Activated gamma-delta T cell treated with anti-CD3 and anti-CD28 coated beads, Interleukin-2, amount 50 U/mL, for 16 hours (primary cell): Measurements from ENCODE around the gene STAC3.
A peak's percentile ranks its signal among the peaks of the same experiment; 100 is the strongest.
"Not testable (repeated sequence)": the region's sequence is repeated elsewhere in the genome, so short reads cannot be mapped to it uniquely, and the experiment has no call there.

Source experiments
- DNase-seq: peaks from one replicate; pipeline ENCODE4 v3.0.0-alpha.2; 2020; ENCODE audit warnings: low read depth

STAC3 gene

DNA sequence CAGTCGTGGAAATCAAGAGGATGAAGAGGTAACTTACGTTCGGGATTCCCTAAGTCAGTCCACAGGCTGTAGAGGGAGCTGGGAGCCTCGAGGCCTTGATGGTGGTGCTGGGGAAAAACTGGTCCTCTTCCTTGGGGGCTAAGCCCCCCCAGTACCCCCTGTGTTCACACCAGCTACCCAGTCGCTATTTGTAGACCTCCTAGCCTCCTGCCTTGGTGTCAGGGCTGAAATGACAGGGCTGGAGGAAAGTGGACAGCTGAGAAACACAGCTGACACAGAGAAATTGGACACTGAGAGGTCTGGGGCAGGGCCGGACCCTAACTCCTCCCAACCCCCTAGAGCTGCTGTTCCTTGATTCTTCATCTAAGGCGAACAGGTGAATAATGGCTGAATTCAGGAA, at the start of gene STAC3:
Gene STAC3, minus strand, starts transcription at position 232 of the 400 bp plus-strand sequence. CDS start 1,551 bp downstream, outside the sequence.
- DNase-seq = no peak

DNA sequence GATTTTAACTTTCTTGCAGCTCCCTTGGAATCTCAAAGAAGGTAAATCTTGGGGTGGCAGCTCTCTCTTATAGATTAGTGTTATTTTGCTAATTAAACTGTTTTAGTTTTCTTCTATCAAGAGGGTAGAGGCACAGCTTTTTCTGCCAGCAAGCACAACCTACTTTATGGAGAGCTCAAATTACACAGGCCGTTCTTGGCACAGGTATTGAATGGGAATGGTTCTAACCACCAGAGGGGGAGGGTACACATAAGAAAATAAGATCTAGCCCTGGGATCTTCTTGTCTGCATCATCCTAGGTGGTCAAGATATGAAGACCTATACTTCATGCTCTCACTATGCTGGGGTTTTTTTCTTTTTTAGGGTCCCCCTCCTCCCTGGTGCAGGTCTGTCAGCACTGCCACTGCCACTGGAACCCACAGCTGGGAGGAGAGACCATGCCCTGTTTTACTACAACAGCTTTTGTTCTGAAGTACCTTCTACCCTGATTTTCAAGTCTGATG, 48.6 kb upstream of the STAC3 start:
- DNase-seq = no peak

DNA sequence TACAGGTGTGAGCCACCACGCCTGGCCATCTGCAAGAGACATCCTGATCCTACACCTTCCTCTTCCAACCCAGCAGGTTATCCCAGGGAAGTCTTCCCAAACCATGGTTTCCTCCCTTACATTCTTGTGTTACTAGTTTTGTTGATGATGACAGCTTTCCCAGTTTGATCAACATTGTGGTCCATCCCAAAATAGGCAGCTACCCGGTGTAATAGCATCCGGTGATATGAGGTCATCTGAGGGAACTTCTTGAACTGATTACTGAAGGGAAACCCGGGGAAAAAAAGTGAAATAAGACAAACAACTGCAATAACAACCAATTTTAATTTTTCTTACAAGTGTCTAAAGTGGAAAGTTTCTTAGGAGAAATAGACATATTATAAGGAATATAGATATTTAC, 45.3 kb upstream of the STAC3 start:
- DNase-seq = no peak

DNA sequence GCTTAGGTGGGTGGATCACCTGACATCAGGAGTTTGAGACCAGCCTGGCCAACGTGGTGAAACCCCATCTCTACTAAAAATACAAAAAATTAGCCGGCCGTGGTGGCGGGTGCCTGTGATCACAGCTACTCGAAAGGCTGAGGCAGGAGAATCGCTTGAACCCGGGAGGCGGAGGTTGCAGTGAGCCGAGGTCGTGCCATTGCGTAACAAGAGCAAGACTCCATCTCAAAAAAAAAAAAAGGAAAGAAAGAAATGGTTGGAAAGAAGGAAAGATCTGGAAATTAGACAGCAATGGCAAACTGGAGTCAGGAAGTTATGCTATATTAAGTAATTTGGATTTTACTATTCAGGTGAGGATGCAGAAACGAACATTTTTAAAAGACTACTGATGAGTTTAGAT, 31.1 kb upstream of the STAC3 start:
- DNase-seq = not testable (repeated sequence)

DNA sequence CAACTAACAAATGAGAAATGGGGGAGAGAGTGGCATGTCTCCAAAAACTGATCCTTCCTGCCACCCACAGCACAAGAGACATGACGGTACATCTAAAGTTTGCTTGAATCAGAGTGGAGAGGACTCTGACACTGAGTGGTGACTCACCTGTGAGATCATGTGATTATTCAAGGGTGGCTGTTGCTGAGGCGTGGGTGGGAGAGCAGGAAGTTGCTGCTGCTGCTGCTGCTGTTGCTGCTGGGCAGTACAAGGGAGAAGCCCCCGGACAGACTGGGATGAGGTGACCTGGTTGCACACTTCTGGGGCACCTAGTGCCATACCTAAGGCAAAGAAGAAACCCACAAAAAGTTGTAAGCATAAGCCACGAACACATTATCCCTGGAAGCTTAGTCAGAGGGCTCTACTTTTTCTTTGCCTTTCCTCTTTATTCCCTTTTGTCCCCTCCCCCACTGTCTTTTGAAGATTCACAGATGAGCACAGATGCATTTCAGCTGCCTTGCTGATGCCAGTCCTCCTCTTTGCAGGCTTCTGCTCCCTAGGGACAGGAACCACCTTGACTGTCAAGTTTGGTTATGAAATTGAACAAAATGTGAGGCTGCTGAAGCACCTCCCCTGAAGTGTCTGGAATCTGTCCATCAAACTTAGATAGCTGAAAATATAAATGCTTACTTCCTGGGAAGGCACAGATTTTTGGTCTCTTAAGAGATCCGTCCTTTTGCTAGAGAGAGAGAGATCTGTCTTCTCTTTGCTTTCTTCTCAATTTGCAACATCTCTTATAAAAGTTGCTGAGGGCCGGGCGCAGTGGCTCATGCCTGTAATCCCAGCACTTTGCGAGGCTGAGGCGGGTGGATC, 29.4 kb upstream of the STAC3 start:
- DNase-seq = peak; percentile 60

DNA sequence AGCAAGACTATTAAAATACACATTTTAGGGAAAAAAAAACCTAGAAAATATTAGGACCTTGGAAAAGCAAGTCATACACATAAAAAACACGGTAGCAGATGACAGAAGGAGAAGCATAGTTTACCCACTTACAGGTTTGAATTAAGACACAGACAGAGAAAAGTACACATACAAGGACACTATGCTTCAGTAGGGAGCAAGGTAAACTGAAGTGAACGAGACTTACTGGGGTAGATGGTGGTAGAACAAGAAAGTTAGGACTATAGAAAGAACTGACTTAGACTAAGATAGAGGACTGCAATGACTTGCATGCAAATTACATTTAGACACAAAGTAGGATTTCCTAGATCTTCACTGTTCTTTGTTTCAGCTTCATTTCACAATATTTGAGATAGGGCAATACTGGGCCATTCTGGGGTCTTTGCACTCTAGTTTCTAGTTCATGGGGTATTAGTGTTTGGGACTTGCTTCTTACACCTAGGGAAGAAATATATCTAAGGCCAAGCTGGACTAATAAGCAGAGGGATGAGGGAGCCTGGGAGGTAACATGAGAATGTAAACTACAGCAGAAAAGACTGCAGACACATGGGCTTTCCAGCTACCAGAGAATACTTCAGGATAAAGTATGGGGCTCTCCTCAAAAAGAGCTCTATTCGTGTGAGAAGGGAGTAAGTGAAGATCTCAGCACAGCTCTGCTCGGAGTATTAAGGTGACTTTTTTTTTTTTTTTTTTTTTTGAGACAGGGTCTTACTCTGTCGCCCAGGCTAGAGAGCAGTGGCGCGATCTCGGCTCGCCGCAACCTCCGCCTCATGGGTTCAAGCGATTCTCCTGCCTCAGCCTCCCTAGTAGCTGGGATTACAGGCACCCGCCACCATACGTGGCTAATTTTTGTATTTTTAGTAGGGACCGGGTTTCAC, 27.7 kb upstream of the STAC3 start:
- no peak for DNase-seq

DNA sequence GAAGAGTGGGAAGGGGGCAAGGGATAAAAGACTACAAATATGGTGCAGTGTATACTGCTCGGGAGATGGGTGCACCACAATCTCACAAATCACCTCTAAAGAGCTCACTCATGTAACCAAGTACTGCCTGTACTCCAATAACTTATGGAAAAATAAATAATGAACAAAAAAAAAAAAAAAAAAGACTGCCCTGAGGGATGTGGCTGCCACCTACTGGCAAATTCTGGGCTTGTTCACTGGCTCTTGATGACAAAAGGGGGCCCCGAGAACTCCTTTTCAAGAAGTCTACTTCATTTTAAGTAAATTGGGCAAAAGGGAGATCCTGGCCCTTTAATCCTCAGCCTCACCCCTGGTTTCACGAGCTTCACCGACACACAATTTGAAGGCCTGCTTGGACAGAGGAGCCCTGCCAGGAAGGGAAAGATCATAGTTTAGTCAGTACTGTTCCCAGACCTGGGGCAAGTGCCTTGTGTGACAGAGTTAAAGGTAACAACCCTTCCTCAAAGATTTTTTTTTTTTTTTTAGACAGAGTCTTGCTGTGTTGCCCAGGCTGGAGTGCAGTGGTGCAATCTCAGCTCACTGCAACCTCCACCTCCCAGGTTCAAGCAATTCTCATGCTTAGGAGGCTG, 26.1 kb upstream of the STAC3 start:
- DNase-seq = no peak

DNA sequence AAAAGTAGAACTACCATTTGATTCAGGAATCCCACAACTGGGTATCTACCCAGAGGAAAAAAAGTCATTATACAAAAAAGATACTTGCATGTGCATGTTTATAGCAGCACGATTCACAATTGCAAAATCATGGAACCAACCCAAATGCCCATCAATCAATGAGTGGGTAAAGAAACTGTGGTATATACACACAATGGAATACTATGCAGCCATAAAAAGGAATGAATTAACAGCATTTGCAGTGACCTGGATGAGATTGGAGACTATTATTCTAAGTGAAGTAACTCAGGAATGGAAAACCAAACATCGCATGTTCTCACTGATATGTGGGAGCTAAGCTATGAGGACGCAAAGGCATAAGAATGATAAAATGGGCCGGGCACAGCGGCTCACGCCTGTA, 25.2 kb upstream of the STAC3 start:
- not testable (repeated sequence) for DNase-seq

DNA sequence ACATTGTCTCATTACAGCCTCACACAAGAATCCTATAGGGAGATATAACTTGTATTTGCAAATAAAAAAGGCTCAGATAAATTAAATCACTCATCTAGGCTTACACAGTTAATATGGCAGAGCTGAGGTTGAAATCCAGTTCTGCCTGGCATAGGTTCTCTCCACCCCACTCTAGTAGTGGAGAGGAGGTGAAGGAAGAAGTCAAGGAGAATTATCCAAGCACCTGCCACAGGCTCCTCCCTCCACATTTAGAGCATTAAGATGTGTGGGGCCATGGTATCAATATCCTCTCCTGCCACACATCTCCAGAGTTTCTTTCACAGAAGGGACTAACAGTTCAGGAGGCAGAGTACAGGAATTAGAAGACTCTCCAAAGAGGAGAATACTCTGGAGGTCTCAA, 22.5 kb upstream of the STAC3 start:
- DNase-seq = no peak

DNA sequence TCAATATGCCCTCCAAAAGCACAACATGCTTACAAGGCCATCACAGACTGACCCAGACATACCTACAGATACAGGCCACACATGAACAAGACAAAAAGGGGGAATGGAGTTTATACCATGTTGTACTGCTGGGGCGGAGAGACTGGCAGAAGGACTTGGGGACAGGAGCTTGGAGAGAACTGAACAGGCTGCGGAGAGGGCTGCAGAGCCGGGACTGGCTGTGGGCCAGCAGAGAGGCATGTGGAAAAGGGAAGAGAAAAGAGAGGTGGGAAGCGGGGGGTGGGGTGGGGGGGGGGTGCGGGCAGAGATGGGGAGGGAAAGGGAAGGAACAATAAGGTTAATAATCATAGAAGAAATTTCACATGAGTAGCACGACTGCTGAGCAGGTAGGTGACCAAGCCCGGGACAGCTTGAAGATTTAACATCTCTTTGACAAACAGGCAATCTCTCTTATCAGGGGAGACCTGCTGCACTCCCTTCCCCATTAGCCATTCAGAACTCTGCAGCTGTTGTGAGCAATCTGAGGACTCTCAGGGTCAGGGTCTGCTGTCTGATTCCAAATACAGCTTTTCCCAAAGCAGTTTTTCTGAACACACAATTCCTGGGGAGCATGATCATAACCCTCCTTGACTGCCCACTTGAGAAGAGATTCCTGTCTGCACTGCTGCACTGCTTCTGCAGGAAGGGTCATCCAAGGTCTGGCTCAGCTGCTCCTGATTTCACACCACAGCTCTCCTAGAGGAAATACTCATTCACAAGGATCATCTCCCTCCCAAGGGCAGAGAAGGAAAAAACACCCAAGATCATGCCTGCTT, 21.6 kb upstream of the STAC3 start:
- no peak for DNase-seq

DNA sequence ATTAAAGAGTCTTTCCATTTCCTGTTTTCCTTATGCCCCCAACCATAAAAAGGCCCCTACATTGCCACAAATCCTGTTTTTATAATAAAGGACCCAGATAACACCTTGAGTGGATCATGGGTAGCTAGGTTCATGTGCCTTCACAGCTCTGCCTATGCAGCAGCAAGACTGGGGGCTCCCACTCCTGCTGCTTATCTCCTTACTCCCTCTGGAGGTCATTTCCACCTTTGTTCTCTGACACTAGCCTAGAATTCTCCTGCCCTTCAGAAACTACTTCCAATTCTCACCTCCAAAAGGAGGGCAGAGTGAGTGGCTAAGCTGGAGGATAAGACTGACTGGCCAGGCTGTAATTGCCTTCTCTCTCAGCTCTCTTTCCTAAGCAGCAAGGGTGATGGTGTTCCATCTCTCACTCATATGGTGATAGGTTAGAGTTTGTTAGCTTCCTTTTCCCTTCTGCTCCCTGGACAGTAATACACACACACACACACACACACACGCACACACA, 20.0 kb upstream of the STAC3 start:
- no peak for DNase-seq

DNA sequence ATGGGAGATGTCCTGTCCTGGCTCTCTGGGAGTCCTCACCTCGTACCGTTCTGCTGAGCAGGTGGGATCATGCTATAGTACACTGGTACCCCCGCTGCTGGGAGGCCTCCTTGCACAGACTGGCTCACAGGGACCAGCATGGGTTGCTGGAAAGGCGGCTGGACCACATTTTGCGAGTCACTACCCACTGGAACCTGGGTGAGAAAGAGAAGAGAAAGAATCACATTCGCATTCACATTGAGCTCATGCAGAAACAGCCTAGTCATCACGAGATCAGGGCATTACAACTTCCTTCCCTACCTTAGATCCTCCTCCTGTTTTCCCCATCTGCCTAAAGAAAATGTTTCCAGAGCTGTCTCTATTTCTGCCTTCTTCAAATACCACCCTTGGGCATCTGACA, 17.3 kb upstream of the STAC3 start:
- no peak for DNase-seq

DNA sequence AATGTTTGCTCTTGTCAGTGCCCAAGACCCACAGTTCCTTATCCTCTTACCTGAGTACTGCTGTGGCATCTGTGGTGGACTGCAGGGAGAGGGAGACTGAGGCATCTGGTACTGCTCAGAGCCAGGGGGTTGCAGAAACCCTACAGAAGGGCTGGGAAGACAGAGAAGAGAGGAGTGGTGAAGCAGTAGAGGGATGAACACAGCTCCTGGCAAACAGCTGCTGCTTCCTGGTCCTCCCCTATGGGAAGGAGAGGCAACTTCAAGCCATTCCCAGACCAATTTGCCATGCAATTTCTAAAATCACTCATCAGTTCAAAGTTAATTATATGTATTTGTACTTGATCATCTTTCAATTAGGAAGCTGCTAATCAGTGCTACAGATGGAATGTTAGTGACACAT, 15.7 kb upstream of the STAC3 start:
- DNase-seq = no peak

DNA sequence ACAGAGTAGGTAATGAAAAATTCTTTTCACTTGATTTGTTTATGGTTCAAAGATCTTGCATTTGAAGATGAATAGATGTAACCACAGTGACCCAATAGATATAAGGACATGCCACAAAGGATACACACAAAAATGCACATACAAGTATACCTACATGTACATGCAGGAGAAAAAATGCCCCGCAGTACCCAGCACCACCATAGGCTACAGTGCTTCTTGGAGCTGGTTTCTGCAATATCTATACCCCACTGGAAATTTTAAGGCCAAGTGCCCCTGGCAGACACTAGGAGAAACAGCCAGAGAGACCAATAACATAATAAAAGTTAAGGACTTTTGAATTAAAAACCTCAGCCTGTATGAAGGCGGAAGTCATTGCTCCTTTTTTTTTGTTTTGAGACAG, 12.1 kb upstream of the STAC3 start:
- DNase-seq = no peak

DNA sequence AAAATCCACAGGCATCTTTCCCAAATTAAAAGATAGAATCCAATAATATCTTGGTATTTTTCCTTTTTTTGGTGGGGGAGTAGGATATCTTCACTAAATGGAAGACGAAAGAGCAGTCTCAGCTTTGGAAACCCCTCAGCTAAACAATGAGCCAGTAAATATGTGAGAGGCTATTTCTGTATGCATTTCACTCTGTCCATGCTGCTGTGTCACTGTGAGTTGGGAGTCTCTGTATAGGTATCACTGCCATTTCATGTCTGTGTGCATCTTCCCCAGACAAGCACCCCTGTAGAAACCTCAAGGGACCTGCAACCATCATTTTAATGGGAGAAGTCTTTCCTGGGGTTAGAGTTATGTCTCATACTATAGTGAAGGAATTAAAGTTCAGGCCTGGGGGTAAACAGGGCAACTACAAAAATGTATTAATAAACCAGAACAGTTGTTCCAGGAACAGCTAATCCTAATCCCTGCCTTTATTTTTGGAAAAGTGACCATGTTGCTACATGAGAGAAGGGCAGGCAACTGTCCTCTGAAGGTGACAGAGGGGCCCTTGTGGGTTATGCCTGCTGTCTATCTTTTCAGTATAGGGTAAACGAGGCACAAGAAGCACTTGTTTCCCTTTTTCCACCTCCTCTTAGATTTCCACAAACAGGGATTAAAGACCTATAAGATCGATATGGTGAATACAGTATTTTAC, 11.3 kb upstream of the STAC3 start:
- no peak for DNase-seq

DNA sequence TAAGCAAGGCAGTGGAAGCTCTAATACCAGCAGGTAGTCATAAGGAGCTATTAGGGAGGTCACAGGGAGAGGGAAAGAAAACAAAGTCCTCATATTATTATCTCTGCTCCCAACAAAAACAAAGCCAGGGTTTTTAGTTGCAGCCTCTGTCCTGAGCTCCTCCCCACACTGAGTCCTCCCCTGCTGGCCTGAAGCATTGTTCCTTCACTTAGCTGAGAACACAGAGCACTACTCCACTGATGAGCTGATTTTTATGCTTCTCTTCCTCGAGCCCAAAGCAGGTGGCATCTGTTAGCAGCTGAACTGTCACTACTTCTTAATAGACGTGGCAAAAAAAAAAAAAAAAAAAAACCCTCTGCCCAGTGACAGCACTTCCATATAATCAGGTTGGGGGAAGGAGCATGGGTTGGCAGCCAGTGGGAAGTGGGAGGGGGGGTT, 10.5 kb upstream of the STAC3 start:
- no peak for DNase-seq

DNA sequence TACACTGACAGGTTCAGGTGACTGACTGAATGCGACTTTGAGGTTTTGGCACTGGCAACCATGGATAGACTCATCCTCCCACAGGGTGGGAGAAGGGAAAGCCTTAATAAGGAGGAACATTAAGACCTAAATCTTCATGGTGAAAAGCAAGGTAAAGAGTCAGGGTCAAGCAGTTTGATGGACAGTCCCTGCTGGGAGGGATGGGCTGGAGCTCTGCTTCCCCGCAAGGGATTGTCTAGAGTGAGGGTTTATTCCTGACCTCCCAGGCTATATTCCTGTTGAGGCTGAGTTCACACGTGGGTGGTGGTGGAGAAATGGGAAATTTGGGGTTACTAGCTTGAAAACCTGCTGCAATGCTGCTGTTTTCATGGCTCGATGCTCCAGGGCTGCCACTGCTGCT, 9.4 kb upstream of the STAC3 start:
- DNase-seq = no peak

DNA sequence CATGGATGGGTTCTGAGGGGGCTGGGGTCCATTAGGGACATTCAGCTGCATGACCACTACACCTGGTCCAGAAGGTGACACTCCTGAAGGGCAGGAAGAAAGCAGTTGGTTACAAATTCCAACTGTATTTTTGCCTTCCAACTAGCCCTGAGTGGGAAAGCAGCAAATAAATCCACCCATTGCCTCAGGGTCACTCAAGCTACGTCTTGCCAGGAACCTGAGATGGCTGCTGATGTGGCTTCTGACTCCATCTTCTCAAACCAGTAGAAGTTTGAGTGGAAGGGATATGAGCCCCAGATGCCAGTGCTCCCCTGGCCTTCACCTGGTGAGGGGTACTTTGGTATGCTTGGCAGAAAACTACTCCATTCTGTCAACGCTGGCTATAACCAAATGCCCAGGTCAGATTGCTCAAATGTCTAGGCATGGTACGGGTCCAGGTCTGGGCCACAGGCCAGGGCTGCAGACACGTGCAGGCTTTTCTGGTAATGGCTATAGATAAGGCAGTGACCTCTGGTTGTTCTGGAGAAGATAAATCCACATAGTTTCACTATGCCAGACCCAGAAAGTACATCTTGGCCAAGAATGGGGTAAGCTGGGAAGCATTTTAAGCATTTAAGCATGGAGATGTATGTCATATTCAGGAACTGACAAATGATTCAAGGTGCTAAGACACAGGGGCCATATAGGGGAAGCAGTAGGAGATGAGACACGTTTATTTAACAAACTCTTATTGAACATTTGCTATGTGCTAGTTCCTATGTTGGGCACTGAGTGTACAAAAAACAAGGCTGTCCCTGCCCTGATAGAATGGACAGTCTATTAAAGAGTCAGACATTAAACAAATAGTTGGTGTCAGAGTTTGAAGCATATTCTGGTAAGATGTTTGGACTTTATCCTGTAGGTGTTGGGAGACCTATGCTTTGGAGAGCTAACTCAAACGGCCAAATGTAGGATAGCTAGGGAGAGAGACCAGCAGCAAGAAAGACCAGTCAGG, 8.3 kb upstream of the STAC3 start:
- DNase-seq = no peak

DNA sequence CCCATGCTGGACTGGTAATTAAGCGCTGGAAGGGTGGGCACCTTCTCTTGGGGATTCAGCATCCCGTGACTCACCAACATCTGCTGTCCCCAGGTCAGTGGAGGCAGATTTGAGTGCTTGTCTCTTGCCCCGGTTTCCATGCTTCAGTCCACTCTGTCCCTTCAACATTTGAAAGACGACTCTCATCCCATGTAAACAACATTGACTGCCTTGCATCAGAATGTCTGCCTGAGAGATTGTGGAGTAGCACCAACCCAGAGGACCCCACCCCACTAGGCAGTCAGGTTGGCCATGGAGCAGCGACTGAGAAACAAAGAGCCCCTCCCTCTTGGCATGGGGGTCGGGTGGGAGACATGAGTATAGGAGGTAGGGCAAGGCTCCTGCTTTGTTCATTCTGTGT, 4.9 kb upstream of the STAC3 start:
- no peak for DNase-seq
